Left lung (tissue), 10 donors: ENCODE data around the gene MAML2. TPM values are rescaled to one million over a fixed set of nuclear protein-coding genes. Genes with fewer than 3 reads are reported as not detected.
A peak's percentile ranks its signal among the peaks of the same experiment; 100 is the strongest.

ENCODE experiments used
- ATAC-seq: fragments of 200-7000 bp; cut with Tn5 transposase; one replicate; pipeline ENCODE4 v1.9.1; 2020; ENCODE audit warnings: moderate library complexity
- DNase-seq, 4 donors: peaks; one replicate each; pipeline ENCODE4 v3.0.0-alpha.2; 2013 to 2020
- H3K27ac ChIP-seq, 2 donors: fragments of 200-600 bp; sonication (generic) in 1 of 2; one replicate each; pipeline versions ENCODE4 v1.5.0 to v1.8.0; 2020 to 2021
- H3K27me3 ChIP-seq, 2 donors: fragments of 200-600 bp; sonication (generic) in 1 of 2; one replicate each; pipeline versions ENCODE4 v1.5.0 to v1.8.0; 2020 to 2021
- H3K36me3 ChIP-seq, 2 donors: fragments of 200-600 bp; sonication (generic) in 1 of 2; one replicate each; pipeline versions ENCODE4 v1.5.0 to v1.8.0; 2020 to 2021
- H3K4me1 ChIP-seq, 2 donors: fragments of 200-600 bp; one replicate each; pipeline ENCODE4 v1.8.0; 2021
- H3K4me3 ChIP-seq, 2 donors: fragments of 200-600 bp; sonication (generic) in 1 of 2; one replicate each; pipeline versions ENCODE4 v1.5.0 to v1.8.0; 2020 to 2021; ENCODE audit warnings: mild to moderate bottlenecking in 1 of 2
- H3K9me3 ChIP-seq, 2 donors: fragments of 200-600 bp; sonication (generic) in 1 of 2; one replicate each; pipeline versions ENCODE4 v1.5.0 to v1.8.0; 2020 to 2021
- CTCF ChIP-seq, 2 donors: fragments of 200-600 bp; sonication (generic) in 1 of 2; IDR thresholded peaks; one replicate each; pipeline versions ENCODE4 v1.5.0 to v1.8.0; 2021; ENCODE audit warnings: antibody characterized with exemption in 2 of 2
- intact Hi-C, 2 donors: fragments of 100-400 bp; cut with DNase I; formaldehyde crosslinking; loops; one replicate each; pipeline versions ENCODE4 v1.11.2 to v1.14.2; 2022
- polyA plus RNA-seq, 6 donors: library from polyadenylated mRNA; unstranded; fragments of 120-200 nt; gene quantifications; one replicate each; pipeline ENCODE4 v1.2.1, GENCODE V29; 2013; ENCODE audit not compliant: insufficient read length in 6 of 6
- total RNA-seq, 2 donors: library from RNA; stranded (reverse); fragmentation: NEBNext Ultra II Directional; extraction: Animal tissue kit (Norgen Biotek cat#: 25700); gene quantifications; one replicate each; pipeline ENCODE4 v1.2.1, GENCODE V29; 2021
- donor health status: DM: no; HTN: yes; CAD: no.
- donor health status: DM: no; HTN: no; CAD: no.

The MAML2 gene
- total and polyA plus RNA-seq, 8 donors: 18.7 to 44.0 (median 36.6) TPM

DNA sequence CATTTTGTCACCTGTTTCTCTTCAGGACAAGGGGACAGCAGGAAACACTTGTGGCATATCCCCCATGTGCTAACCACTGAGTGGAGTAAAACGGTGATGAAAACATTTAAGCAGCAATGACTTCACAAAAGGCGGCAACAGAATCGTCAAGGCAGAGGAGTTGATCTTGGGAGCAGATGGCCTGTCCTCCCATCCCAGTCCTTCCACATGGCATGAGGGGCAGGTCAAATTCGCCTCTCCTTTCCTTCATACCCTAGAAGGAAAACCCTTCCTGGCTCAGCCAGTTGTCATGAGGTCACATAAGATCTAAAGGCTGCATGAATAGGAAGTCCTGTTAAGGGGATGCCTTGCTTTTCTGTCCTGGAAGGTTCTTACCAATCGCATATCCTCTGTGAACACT is 169.1 kb downstream of the MAML2 start:
- Histone ChIP-seq H3K36me3 (no peaks in the 10 kb centered on the region), H3K4me1 (peaks cover 5 to 38% of the 10 kb centered on the region in 2 donors), H3K27me3 (no peaks in the 10 kb centered on the region), H3K9me3 (no peaks in the 10 kb centered on the region), H3K27ac (peak overlapping the region in 1 of 2 donors; percentile 25), H3K4me3 (no peak overlapping the region)
- DNase-seq: no peak
- intact Hi-C loops: no loop called here
- no peak for ATAC-seq
- no peak for TF ChIP-seq CTCF (IDR thresholded peaks at IDR 0.05)

GRCh38 chr11:96173422-96173821 is 169.6 kb downstream of the MAML2 start:
- H3K27ac ChIP-seq: peak overlapping the region in 1 of 2 donors; percentile 25
- ATAC-seq: no peak
- DNase-seq: no peak

GRCh38 chr11:96172604-96173003 is 170.4 kb downstream of the MAML2 start:
- intact Hi-C loops: no loop called here
- TF ChIP-seq CTCF (IDR thresholded peaks at IDR 0.05): no peak
- Histone ChIP-seq H3K4me1 (peaks cover 10 to 42% of the 10 kb centered on the region in 2 donors), H3K27me3 (no peaks in the 10 kb centered on the region), H3K4me3 (no peak overlapping the region), H3K36me3 (no peaks in the 10 kb centered on the region), H3K27ac (no peak overlapping the region), H3K9me3 (no peaks in the 10 kb centered on the region)
- ATAC-seq (no peak), DNase-seq (no peak)

More at GRCh38 chr11:96173422-96173821, 169.6 kb downstream of the MAML2 start:
- TF ChIP-seq CTCF (IDR thresholded peaks at IDR 0.05): no peak
- Histone ChIP-seq H3K36me3 (no peaks in the 10 kb centered on the region), H3K27me3 (no peaks in the 10 kb centered on the region), H3K4me3 (no peak overlapping the region), H3K4me1 (peaks cover 10 to 39% of the 10 kb centered on the region in 2 donors), H3K9me3 (no peaks in the 10 kb centered on the region)
- intact Hi-C loops: no loop called here

GRCh38 chr11:96169250-96169649 is 173.7 kb downstream of the MAML2 start:
- TF ChIP-seq CTCF (IDR thresholded peaks at IDR 0.05): no peak
- peak; percentile 33 for ATAC-seq
- Histone ChIP-seq H3K36me3 (no peaks in the 10 kb centered on the region), H3K27me3 (no peaks in the 10 kb centered on the region), H3K4me3 (no peak overlapping the region), H3K9me3 (no peaks in the 10 kb centered on the region), H3K27ac (peak overlapping the region; percentile 33 to 71), H3K4me1 (peaks cover 10 to 65% of the 10 kb centered on the region in 2 donors)
- intact Hi-C loops: no loop called here
- DNase-seq: no peak

- DNase-seq: peak in 2 of 4 donors; percentile 63 to 87
- H3K36me3 ChIP-seq: no peaks in the 10 kb centered on the region
- H3K27me3 ChIP-seq: no peaks in the 10 kb centered on the region
- intact Hi-C loops: no loop called here
- H3K4me1 ChIP-seq: peaks cover 10 to 59% of the 10 kb centered on the region in 2 donors
- no peaks in the 10 kb centered on the region for H3K9me3 ChIP-seq
- H3K4me3 ChIP-seq: no peak overlapping the region
- H3K27ac ChIP-seq: peak overlapping the region; percentile 33 to 71
- no peak for TF ChIP-seq CTCF (IDR thresholded peaks at IDR 0.05)
- peak; percentile 88 for ATAC-seq
Measured at GRCh38 chr11:96168623-96169022, 174.4 kb downstream of the MAML2 start.
